ENCODE data around the gene FHDC1.

The FHDC1 gene

DNA sequence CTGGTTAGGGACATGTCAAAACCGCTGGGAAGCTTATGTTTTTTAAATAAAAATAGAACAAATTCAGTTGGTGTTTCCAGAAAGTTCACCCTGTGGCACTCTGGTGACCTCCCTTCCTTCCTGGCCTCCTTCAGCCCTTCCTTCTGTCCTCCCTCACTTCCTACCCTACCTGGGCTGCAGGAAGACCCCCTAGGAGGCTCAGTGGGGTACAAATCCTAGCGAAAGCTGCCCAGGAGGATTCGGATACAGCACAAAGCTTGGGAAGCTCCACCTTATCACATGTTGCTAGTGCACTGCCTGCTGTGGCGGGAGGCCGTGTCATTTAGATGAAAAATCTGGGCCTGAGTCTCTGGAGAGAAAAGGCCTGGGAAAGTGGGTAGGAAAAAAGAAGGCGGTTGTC is 60.5 kb downstream of the FHDC1 start:
- DNase-seq (ENCODE audit: low read depth, low spot score): no peak
- no peak overlapping the region for H3K4me3 ChIP-seq (ENCODE audit: low read length)

DNA sequence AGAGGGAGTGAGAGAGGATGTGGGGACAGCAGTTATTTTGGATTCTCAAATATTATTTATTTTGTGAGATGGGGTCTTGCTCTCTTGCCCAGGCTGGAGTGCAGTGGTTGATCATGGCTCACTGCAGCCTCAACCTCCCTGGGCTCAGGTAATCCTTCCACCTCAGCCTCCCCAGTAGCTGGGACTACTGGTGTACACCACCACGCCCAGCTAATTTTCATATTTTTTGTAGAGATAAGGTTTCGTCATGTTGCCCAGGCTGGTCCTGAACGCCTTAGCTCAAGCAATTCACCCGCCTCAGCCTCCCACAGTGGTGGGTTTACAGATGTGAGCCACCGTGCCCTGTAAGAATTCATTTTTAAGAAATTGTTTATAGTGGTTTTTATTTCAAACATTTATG is 61.2 kb downstream of the FHDC1 start:
- no peak overlapping the region for H3K4me3 ChIP-seq (ENCODE audit: low read length)
- no peak for DNase-seq (ENCODE audit: low read depth, low spot score)

DNA sequence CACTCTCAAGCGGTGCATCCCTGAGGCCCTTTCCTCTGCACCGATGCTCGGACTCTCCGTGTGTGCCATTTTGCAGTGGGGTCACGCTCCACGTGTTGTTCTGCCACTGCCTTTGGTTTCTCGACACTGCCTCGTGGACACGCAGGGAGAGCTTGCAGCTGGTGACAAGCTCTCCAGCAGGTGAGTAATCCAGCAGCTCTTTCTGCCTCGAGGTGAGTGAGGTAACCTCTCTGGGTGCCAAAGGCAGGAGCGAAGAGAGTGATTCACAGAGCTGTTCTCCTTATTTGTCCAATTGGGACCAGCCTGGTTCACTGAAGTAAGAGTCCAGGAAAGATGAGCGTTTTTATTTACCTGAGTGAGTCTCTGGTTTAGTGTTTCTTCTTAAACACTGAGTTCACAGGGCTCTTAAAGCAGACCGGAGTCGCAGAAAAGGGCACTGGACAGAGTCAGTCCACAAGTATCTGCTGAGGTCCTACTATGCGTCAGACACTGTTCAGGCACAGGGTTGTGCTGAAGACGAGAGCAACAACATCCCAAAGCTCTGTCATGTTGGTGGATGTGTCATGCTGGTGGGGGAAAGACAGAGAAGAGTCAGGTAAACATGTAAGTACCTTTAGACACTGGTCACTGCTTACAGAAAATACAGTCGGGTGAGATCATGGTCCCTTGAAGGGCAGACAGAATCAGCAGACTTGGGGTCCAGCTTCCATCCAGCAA is 61.8 kb downstream of the FHDC1 start:
- H3K4me3 ChIP-seq (ENCODE audit: low read length): no peak overlapping the region
- DNase-seq (ENCODE audit: low read depth, low spot score): no peak

DNA sequence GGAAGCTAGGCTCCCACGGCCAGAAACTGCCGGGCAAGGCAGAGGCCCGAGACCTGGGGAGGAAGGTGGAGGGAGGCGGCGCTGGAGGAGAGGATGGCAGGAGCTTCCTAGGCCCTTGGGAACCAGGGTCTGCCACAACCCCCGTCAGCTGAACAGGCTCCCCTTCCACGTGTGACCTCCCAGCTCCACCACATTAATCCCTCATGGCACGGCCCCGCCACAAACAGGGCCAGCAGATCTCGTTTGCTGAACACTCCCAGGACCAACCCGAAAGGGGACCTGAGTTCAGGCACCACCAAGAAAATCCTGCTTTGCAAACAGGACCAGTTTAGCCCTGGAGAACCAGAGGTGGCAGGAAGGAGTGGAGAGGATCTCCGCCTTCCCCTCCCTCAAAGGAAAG is 62.7 kb downstream of the FHDC1 start:
- DNase-seq (ENCODE audit: low read depth, low spot score): no peak
- no peak overlapping the region for H3K4me3 ChIP-seq (ENCODE audit: low read length)

DNA sequence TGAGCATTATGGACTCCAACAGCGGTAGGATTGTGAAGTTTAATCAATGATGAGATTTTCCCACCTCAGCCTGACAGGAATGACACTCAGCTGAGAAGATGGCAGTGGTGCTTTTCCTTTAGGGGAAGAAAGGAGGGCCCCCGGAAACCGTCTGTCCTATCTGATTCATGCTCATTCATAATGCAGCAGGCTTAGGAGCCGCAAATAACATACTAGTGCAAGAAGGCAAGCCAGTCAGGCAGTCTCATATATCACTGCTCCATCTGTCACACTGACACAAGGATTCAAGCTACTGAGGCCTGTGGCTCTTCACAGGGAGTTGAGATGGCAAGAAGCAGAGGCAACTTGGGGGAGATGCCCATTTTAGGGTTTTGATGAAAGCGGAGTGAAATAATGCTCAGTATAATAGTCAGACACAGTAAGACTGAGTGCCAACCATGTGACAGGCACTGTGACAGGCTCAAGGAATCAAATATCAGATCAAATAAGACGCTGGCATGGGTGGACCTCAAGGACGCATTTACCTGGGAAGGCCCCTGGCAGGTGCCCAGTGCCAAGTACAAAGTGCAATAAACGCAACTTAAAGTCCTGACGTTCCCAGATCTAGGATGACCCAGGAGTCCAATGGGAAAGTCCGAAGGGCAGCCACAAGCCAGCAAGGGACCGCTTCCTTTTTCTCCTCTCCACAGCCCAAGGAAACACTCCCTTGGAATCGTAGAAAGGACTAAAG is 63.4 kb downstream of the FHDC1 start:
- no peak overlapping the region for H3K4me3 ChIP-seq (ENCODE audit: low read length)
- no peak for DNase-seq (ENCODE audit: low read depth, low spot score)

DNA sequence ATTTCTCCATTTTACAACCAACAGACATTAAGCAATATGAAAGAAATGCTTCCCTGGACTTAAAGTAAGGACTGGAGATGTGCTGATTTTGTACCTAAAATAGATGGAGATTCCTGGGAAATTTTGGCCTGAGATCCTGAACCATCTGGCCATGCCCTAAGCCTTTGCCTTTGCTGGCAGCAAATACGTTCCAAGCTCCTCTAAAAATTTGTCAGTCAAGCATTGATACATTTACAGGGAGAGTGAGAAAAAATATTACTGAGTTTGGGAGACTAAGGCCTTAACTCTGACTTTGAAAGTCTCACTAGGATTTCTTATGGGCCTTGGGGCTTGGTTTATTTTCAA is 63.9 kb downstream of the FHDC1 start:
- no peak overlapping the region for H3K4me3 ChIP-seq (ENCODE audit: low read length)
- DNase-seq (ENCODE audit: low read depth, low spot score): no peak

DNA sequence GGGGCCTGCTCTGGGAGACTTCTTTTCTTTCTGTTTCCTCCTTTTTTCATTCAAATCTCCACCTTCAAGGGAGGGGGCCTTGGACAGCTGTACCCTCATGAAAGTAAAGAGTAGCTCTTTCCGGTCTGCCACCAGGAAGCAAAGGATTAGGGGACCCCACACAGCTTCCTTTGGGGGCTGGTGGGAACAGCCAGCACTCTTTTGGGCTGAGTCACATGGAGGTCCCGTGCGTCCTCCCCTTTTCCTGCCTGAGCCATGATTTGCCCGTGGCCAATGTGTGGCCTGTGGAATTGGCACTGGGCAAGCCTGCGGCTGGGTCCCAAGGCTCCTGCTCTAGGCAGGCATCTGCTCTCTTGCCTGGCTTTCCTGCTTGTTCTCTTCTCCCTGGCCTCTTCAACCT is 65.5 kb downstream of the FHDC1 start:
- no peak overlapping the region for H3K4me3 ChIP-seq (ENCODE audit: low read length)
- DNase-seq (ENCODE audit: low read depth, low spot score): no peak

DNA sequence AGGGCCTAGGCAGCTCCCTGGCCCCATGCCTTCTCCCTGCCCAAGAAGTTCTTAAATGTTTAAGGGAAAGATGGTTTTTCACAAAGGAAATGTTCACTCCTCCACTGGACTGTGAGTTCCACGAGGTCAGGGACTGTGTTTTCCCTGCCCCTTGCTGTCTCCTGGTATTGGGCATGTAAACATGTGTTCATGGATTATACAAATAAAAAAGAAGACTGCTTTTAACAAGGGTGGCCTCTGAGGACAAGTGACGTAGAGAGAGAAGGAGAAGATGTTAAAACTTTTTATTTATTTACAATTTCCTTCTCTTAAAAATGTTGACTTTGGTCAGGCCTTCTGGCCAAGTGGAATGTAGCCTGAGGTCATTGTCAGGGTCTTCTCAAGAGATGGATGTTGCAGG is 66.0 kb downstream of the FHDC1 start:
- no peak for DNase-seq (ENCODE audit: low read depth, low spot score)
- H3K4me3 ChIP-seq (ENCODE audit: low read length): no peak overlapping the region

DNA sequence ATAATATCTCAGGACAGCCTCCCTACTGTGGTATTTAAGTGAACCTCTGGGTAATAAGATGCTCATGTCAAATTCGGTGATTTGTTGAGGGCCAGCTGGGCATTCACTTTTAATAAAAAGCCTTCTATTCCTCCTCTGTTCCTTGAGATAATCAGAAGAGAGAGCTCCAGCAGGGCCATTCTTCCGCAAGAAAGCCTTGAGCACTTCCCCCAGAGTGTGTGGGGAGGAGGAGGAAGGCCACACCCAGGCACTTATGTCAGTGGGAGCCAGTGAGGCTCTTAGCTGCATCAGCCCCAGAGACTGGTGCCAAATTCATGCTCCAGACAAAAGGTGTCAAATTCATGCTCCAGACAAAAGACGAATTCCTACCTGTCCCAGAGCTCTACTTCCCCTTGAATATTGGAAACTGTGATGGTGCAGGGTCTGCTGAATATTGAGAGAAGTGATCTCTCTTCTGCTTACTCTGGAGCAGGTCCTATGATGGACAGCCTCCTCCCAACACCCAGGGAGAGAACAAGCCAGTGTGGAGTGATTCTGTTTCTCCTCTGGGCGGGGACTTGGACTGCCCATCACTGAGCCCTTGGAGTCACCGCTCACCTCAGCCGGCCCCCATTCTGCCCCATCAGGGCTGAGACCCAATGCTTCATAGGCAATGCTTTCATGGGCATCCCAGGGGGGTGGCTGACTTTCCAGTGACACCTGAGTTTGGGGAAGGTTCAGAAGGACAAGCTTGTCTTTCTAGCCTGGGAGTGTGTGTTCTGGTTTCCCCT is 68.1 kb downstream of the FHDC1 start:
- DNase-seq (ENCODE audit: low read depth, low spot score): no peak

DNA sequence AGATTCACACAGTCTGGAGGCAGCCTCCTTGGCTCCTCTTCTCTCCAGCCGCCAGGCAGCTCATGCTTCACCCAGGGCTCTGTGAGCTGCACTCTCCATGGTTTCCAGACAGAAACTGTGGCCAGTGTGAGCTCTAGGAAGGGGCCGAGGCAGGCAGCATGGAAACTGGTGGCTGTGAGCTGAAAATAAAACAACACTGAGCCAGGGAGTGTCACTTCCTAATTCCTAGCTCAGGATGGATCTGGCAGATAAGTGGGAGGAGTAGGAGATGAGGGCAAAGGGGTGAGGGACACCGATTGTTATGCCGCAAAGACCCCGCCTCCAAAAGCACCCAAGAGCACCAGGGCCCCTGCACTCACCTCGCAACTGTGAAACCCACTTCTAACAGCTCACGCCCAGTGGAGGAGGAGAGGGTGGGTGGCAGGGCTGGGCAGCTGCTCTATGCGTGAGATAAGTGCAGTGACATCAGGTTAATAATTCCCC is 69.8 kb downstream of the FHDC1 start:
- DNase-seq (ENCODE audit: low read depth, low spot score): no peak
- H3K4me3 ChIP-seq (ENCODE audit: low read length): no peak overlapping the region

More for the DNA sequence above, 68.1 kb downstream of the FHDC1 start:
- no peak overlapping the region for H3K4me3 ChIP-seq (ENCODE audit: low read length)

DNA sequence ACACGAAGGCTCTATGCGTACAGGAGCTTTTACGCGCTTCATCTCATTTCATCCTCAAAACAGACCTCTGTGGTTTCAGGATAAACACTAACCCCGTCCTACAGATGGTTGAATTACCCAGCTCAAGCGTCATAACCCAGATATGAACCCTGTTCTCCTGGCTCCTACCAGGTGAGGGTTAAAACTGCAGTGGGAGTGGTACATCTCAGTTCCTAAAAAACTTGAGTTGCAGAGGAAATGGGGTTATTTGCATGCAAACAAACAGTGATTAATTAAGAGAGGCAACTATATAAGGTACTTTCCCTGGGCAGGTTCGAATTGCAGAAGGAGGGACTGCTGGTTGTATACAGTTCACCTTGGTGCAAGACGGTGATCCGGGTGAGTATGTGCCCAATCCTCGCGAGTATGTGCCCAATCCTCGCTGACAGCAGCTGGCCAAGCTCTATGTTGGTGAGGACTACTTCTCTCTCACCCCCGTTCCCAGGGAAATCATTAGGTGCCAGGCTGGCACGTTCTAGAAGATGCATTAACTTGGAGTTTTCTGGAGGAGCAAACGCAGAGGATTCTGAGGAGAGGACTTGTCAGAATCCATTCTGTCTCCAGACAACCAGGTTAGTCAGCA is 72.6 kb downstream of the FHDC1 start:
- no peak overlapping the region for H3K4me3 ChIP-seq (ENCODE audit: low read length)

DNA sequence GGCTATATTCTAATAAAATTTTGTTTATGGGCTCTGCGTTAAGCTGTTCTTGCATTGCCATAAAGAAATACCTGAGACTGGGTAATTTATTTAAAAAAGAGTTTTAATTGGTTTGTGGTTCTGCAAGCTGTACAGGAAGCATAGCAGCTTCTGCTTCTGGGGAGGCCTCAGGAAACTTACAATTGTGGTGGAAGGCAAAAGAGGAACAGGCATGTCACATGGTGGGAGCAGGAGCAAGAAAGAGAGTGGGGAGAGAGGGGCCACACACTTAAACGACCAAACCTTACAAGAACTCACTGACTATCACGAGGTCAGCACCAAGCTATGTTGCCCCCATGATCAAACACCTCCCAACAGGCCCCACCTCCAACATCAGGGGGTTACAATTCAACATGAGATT is 74.0 kb downstream of the FHDC1 start:
- H3K4me3 ChIP-seq (ENCODE audit: low read length): no peak overlapping the region
- no peak for DNase-seq (ENCODE audit: low read depth, low spot score)

More for the DNA sequence above, 72.6 kb downstream of the FHDC1 start:
- DNase-seq (ENCODE audit: low read depth, low spot score): no peak

DNA sequence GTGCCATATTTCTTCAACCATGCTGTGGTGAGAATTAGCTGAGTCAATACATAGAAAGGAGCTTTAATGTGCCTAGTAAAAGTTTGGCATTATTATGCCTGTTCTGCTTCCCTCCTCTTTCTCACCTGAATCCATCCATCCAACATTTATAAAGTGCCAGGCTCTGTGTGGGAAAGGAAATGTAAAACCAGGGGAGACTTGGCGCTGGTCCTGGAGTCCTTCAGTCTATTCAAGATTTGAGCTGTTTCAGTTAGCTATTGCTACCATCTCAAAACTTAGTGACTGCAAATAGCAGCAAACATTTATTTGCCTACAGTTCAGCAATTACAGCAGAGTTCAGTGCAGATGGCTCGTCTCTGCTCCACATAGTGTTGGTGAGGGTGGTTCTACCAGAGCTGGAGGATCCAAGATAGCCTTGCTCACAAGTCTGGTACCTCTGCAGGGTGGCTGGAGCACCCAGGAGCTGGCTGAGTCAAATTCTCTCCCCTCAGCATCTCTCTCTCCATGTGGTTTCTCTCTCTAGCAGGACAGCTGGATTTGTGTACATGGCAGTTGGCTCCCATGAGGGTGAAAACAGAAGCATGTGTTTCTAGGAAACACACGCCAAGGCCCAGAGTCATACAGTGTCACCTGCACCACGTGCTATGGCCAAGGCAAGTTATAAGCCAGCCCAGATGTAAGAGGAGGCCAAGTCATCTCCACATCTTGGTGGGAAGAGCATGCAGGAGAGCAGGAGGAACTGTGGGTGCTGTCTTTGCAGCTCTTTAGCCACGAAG is 77.3 kb downstream of the FHDC1 start:
- no peak overlapping the region for H3K4me3 ChIP-seq (ENCODE audit: low read length)
- no peak for DNase-seq (ENCODE audit: low read depth, low spot score)

DNA sequence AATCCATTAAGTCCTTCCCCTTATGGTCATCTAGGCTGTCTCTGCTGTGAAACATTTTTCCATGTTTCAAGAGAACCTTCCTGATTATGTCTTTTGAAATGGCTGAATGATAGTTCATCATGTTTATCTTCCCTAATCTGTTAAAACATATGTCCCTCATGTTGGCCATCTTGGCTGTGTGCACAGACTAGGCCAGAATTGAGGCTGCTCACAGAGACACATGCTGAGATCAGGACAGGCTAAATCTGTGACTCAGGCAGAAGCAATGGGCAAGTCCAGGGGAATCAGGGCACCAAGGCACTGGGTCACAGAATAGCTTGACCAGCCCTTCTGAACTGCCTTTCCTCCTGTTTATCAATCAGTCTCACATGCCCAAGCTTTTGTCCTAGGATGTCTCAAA is 78.3 kb downstream of the FHDC1 start:
- DNase-seq (ENCODE audit: low read depth, low spot score): no peak
- no peak overlapping the region for H3K4me3 ChIP-seq (ENCODE audit: low read length)

DNA sequence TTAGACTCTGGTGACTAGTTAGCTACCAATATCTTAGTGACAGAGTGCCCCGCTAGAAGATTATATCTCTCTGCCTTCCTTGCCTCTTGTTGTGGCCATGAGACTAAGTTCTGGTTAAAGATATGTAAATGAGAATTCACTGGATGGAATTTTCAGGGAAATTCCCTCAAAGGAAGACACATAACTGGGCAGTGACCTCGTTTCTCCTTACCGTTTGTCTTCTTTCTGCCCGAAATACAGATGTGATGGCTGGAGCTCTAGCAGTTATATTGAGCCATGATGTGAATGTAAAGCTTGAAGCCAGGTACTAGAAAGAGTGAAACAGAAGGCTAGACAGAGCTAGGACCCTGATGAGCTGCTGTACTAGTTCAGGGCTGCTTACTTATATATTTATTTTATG is 80.5 kb downstream of the FHDC1 start:
- H3K4me3 ChIP-seq (ENCODE audit: low read length): no peak overlapping the region

DNA sequence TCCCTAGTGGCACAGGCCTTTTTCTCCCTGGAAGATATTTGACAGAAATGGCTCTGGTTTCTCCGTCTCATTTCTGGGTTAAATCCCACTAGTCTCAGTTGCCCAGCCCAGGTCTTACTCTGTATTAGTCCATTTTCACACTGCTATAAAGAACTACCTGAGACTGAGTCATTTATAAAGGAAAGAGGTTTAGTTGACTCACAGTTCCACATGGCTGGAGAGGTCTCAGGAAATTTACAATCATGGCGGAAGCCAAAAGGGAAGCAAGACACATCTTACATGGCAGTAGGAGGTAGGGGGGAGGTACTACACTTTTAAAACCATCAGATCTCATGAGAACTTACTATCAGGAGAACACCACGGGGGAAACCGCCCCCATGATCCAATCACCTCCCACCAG is 81.9 kb downstream of the FHDC1 start:
- DNase-seq (ENCODE audit: low read depth, low spot score): no peak
- no peak overlapping the region for H3K4me3 ChIP-seq (ENCODE audit: low read length)

More for the DNA sequence above, 80.5 kb downstream of the FHDC1 start:
- DNase-seq (ENCODE audit: low read depth, low spot score): no peak

DNA sequence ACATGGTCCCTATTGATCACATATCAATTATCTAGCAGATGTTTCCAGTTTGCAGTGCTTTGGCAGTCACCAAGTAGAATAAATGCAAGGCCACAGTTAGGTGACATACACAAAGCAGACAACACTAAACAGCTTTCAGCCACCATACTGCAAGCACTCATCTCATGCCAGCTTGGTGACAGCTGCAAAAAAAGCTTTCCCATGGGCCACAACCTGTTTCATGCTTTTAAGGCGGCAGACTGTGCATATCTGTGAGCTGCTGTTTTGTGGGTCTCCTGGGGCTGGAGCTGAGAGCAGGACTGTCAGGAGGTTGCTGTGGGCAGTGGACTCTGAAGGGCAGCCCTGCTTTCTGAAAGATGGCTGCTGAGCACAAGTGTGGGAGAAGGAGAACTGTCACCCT is 82.6 kb downstream of the FHDC1 start:
- no peak overlapping the region for H3K4me3 ChIP-seq (ENCODE audit: low read length)
- DNase-seq (ENCODE audit: low read depth, low spot score): no peak

DNA sequence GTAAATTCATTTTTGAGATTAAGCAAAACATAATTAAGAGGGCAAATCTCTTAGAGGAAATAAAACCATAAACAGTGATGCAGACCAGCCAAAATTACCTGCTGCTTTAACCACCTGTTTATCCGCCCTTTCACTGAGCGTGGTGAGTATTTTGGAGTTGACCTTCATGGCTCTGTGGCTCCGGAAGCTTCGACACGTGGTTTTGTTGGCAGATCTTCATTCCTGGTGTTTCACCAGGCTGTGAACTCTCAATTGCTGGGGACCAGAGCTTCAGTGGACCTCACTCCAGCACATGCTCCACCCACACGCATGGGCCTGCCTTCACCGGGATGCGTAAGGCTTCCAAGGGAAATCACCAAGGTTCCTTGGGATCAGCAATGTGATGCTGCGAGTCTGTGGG is 83.8 kb downstream of the FHDC1 start:
- no peak for DNase-seq (ENCODE audit: low read depth, low spot score)
- no peak overlapping the region for H3K4me3 ChIP-seq (ENCODE audit: low read length)

DNA sequence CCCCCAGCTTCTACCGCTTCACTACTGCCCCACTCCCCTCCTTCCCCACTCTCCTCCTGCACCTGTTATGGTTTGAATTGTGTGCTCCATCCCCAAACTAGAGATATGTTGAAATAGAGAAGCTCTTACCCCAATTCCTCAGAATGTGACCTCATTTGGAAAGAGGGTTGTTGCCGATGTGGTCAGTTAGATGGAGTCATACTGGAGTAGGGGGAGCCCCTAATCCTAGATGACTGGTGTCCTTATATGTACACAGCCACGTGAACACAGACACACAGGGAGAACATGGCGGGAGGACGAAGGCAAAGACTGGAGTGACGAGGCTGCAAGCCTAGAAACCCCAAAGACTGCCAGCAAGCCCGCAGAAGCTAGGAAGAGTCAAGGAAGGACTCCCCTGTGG is 84.3 kb downstream of the FHDC1 start:
- no peak for DNase-seq (ENCODE audit: low read depth, low spot score)
- no peak overlapping the region for H3K4me3 ChIP-seq (ENCODE audit: low read length)
